Neural progenitor cell (in vitro differentiated cells): ENCODE measurements around the gene BGLAP. TPM values are rescaled to one million over a fixed set of nuclear protein-coding genes. Genes with fewer than 3 reads are reported as not detected.

ENCODE experiments used
- DNase-seq: peaks from one replicate; pipeline ENCODE4 v3.0.0-alpha.2; 2016; ENCODE audit warnings: low spot score
- H2AFZ ChIP-seq: fragments of 200-600 bp; sonication (generic); replicated peaks from 2 replicates; pipeline ENCODE4 v1.6.1; 2016; ENCODE audit warnings: antibody characterized with exemption
- H3F3A ChIP-seq: fragments of 200-600 bp; sonication (generic); 2 replicates; pipeline ENCODE4 v1.6.1; 2016; ENCODE audit warnings: antibody characterized with exemption, low read depth
- H3K27ac ChIP-seq: fragments of 200-600 bp; sonication (generic); 2 replicates; pipeline ENCODE4 v1.5.1; 2016; ENCODE audit warnings: mild to moderate bottlenecking
- H3K27me3 ChIP-seq: fragments of 200-600 bp; sonication (generic); 2 replicates; pipeline ENCODE4 v1.6.1; 2016; ENCODE audit warnings: mild to moderate bottlenecking, moderate library complexity
- H3K36me3 ChIP-seq: fragments of 200-600 bp; sonication (generic); 2 replicates; pipeline ENCODE4 v1.5.1; 2016
- H3K4me1 ChIP-seq: fragments of 200-600 bp; sonication (generic); 2 replicates; pipeline ENCODE4 v1.6.1; 2016; ENCODE audit warnings: mixed run types
- H3K4me2 ChIP-seq: fragments of 200-600 bp; sonication (generic); 2 replicates; pipeline ENCODE4 v1.6.1; 2016
- H3K4me3 ChIP-seq: fragments of 200-600 bp; sonication (generic); 2 replicates; pipeline ENCODE4 v1.5.1; 2016
- H3K79me2 ChIP-seq: fragments of 200-600 bp; sonication (generic); 2 replicates; pipeline ENCODE4 v1.6.1; 2016; ENCODE audit warnings: low read depth
- H3K9ac ChIP-seq: fragments of 200-600 bp; sonication (generic); 2 replicates; pipeline ENCODE4 v1.6.1; 2016
- H3K9me3 ChIP-seq: fragments of 200-600 bp; sonication (generic); 2 replicates; pipeline ENCODE4 v1.5.1; 2016; ENCODE audit warnings: low read depth
- H4K20me1 ChIP-seq: fragments of 200-600 bp; sonication (generic); 2 replicates; pipeline ENCODE4 v1.6.1; 2016; ENCODE audit warnings: low read depth
- H3K27ac Mint-ChIP-seq: 3 replicates; pipeline ENCODE4 v1.8.0; 2021; ENCODE audit warnings: mixed read lengths
- H3K27me3 Mint-ChIP-seq: 2 replicates; pipeline ENCODE4 v1.8.0; 2022; ENCODE audit warnings: low read depth, mild to moderate bottlenecking, inconsistent platforms, moderate library complexity, mixed read lengths; ENCODE audit not compliant: insufficient read depth
- H3K36me3 Mint-ChIP-seq: 3 replicates; pipeline ENCODE4 v1.8.0; 2021; ENCODE audit warnings: mixed read lengths
- H3K4me1 Mint-ChIP-seq: 3 replicates; pipeline ENCODE4 v1.8.0; 2021; ENCODE audit warnings: mixed read lengths
- H3K4me3 Mint-ChIP-seq: 3 replicates; pipeline ENCODE4 v1.8.0; 2021; ENCODE audit warnings: mild to moderate bottlenecking, moderate library complexity, mixed read lengths
- H3K9me3 Mint-ChIP-seq: 3 replicates; pipeline ENCODE4 v1.8.0; 2020; ENCODE audit warnings: mixed read lengths
- EZH2 ChIP-seq: fragments of 200-600 bp; sonication (generic); IDR thresholded peaks from 2 replicates; pipeline ENCODE4 v1.6.1; 2017; ENCODE audit warnings: antibody characterized with exemption, mild to moderate bottlenecking, moderate library complexity
- EZH2phosphoT487 ChIP-seq: fragments of 200-600 bp; sonication (generic); IDR thresholded peaks from 2 replicates; pipeline ENCODE4 v1.6.1; 2017; ENCODE audit warnings: antibody characterized with exemption
- total RNA-seq: library from RNA; depleted of rRNA; stranded (reverse); fragments of >200 nt; gene quantifications from 2 replicates; pipeline ENCODE4 v1.2.3, GENCODE V29; 2015; ENCODE audit warnings: low replicate concordance
- TF ChIP-seq, protein P1 (sequence below): fragments of 200-600 bp; sonication (generic); IDR thresholded peaks from 2 replicates; pipeline ENCODE4 v1.5.1; 2017; ENCODE audit warnings: antibody characterized with exemption, mild to moderate bottlenecking

BGLAP gene
- total RNA-seq, 1 donor from 2014 or later, result 0.22 TPM

DNA sequence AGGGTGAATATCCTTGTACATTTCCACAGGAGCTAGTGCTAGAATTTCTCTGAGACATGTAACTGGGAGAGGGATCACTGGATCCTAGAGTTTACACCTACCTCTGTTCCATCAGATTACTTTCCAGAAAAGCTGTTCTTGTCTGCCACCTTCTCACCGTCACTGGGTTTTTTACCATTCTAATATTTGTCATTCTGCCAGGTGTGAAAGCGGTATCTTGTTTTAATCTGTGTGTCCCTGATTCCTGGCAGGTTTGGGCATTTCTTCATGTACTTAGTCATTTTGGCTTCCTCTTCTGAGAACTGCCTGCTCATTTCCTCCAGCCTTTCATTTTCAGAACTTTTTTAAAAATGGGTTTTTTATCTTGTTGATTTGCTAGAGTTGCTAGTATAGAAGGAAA, 24.1 kb upstream of the BGLAP start:
- H3K9ac ChIP-seq, result no peak overlapping the region
- H3K4me2 ChIP-seq, result no peak overlapping the region
- no peaks in the 10 kb centered on the region for H3K36me3 ChIP-seq
- H3K36me3 Mint-ChIP-seq, result peaks cover 18% of the 10 kb centered on the region
- no peaks in the 10 kb centered on the region for H3K27me3 Mint-ChIP-seq
- H3K9me3 Mint-ChIP-seq, result no peaks in the 10 kb centered on the region
- DNase-seq, result no peak
- H3K27me3 ChIP-seq, result no peaks in the 10 kb centered on the region
- H3K4me3 Mint-ChIP-seq, result no peak overlapping the region
- H4K20me1 ChIP-seq, result peaks cover 9% of the 10 kb centered on the region
- peaks cover 9% of the 10 kb centered on the region for H3K4me1 Mint-ChIP-seq
- peak overlapping the region; percentile 26 for H3K27ac Mint-ChIP-seq
- peaks cover 7% of the 10 kb centered on the region for H3K4me1 ChIP-seq
- H3K79me2 ChIP-seq, result peaks cover 57% of the 10 kb centered on the region
- H2AFZ ChIP-seq, result no peak overlapping the region
- no peaks in the 10 kb centered on the region for H3K9me3 ChIP-seq
- TF ChIP-seq, protein P1, sequence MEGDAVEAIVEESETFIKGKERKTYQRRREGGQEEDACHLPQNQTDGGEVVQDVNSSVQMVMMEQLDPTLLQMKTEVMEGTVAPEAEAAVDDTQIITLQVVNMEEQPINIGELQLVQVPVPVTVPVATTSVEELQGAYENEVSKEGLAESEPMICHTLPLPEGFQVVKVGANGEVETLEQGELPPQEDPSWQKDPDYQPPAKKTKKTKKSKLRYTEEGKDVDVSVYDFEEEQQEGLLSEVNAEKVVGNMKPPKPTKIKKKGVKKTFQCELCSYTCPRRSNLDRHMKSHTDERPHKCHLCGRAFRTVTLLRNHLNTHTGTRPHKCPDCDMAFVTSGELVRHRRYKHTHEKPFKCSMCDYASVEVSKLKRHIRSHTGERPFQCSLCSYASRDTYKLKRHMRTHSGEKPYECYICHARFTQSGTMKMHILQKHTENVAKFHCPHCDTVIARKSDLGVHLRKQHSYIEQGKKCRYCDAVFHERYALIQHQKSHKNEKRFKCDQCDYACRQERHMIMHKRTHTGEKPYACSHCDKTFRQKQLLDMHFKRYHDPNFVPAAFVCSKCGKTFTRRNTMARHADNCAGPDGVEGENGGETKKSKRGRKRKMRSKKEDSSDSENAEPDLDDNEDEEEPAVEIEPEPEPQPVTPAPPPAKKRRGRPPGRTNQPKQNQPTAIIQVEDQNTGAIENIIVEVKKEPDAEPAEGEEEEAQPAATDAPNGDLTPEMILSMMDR, result no peak
- TF ChIP-seq EZH2 (no peak), EZH2phosphoT487 (no peak)
- H3K4me3 ChIP-seq, result no peak overlapping the region
- H3F3A ChIP-seq, result peaks cover 6% of the 10 kb centered on the region
- no peak overlapping the region for H3K27ac ChIP-seq

DNA sequence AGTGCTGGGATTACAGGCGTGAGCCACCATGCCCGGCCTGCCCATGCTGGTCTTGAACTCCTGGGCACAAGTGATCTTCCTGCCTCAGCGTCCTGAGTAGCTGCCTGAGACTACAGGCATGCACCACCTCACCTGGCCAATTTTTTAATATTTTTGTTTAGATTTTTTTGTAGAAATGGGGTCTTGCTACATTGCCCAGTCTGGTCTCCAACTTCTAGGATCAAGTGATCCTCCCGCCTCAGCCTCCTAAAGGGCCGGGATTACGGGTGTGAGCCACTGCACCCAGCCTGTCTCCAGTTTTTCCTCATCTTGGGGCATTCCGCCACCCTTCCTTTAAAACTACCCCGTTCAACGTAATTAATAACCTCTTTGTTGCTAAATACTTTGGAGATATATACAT, 21.8 kb upstream of the BGLAP start:
- Histone ChIP-seq H3K36me3 (no peaks in the 10 kb centered on the region), H3K9me3 (no peaks in the 10 kb centered on the region), H3K9ac (no peak overlapping the region), H3K4me1 (no peaks in the 10 kb centered on the region), H3K4me3 (no peak overlapping the region), H3K79me2 (peaks cover 37% of the 10 kb centered on the region), H3K4me2 (no peak overlapping the region), H4K20me1 (peaks cover 7% of the 10 kb centered on the region), H3K27ac (no peak overlapping the region), H3K27me3 (no peaks in the 10 kb centered on the region), H3F3A (peaks cover 10% of the 10 kb centered on the region), H2AFZ (no peak overlapping the region)
- H3K4me3 Mint-ChIP-seq, result no peak overlapping the region
- no peaks in the 10 kb centered on the region for H3K9me3 Mint-ChIP-seq
- DNase-seq, result no peak
- H3K4me1 Mint-ChIP-seq, result peaks cover under 1% of the 10 kb centered on the region
- TF ChIP-seq EZH2phosphoT487, result no peak
- TF ChIP-seq EZH2, result no peak
- TF ChIP-seq, protein P1, result no peak
- H3K36me3 Mint-ChIP-seq, result peaks cover 19% of the 10 kb centered on the region
- no peak overlapping the region for H3K27ac Mint-ChIP-seq
- H3K27me3 Mint-ChIP-seq, result no peaks in the 10 kb centered on the region

DNA sequence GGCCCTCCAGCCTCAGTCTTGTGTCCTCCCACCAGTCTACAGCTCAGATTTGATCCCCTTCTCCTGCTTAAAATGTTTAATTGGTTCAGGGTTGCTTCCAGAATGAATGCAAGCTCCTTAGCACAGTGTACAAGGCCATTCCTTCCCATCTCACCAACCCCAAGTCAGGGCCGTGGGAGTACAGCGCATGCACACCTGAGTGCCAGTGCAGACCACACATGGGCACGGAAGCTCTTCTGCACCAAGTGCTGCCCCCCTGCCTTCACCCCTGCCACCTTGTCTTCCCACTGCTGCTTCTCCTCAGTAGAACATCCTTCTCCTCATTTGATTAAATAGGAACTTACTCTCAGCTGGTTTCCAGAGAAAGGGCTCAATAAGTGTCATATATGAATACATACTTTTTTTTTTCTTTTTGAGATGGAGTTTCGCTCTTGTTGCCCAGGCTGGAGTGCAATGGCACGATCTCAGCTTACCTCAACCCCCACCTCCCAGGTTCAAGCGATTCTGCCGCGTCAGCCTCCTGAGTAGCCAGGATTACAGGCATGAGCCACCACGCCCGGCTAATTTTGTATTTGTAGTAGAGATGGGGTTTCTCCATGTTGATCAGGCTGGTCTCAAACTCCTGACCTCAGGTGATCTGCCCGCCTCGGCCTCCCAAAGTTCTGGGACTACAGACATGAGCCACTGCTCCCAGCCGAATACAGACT, 19.8 kb upstream of the BGLAP start:
- Histone ChIP-seq H3K4me2 (no peak overlapping the region), H3K27me3 (no peaks in the 10 kb centered on the region), H3K36me3 (peaks cover 5% of the 10 kb centered on the region), H4K20me1 (peaks cover 11% of the 10 kb centered on the region), H3K4me1 (no peaks in the 10 kb centered on the region), H3K4me3 (no peak overlapping the region), H3K79me2 (peaks cover 25% of the 10 kb centered on the region), H3K9ac (no peak overlapping the region), H3K27ac (no peak overlapping the region), H3K9me3 (no peaks in the 10 kb centered on the region), H2AFZ (no peak overlapping the region), H3F3A (peaks cover 10% of the 10 kb centered on the region)
- TF ChIP-seq, protein P1, result no peak
- no peak for TF ChIP-seq EZH2
- no peak for TF ChIP-seq EZH2phosphoT487
- no peak overlapping the region for H3K4me3 Mint-ChIP-seq
- peaks cover 22% of the 10 kb centered on the region for H3K36me3 Mint-ChIP-seq
- H3K9me3 Mint-ChIP-seq, result no peaks in the 10 kb centered on the region
- DNase-seq, result no peak
- H3K4me1 Mint-ChIP-seq, result peaks cover 4% of the 10 kb centered on the region
- H3K27me3 Mint-ChIP-seq, result peaks cover 2% of the 10 kb centered on the region
- H3K27ac Mint-ChIP-seq, result no peak overlapping the region
